SU-DHL-6 (cell line): Measurements from ENCODE around the gene FCMR.

Experiments
- CTCF ChIP-seq: fragments of 200-600 bp; sonication (generic); IDR thresholded peaks from one replicate; pipeline ENCODE4 v1.5.1; 2017; ENCODE audit warnings: antibody characterized with exemption, mild to moderate bottlenecking, low read length, moderate library complexity; ENCODE audit not compliant: insufficient read depth, poor library complexity, severe bottlenecking
- EZH2phosphoT487 ChIP-seq: fragments of 200-600 bp; sonication (generic), shearing (Covaris generic); conservative IDR thresholded peaks from 2 replicates; pipeline ENCODE4 v1.6.1; 2018; ENCODE audit warnings: mild to moderate bottlenecking, antibody characterized with exemption, low read length, moderate library complexity, mixed read lengths

- no peak for TF ChIP-seq CTCF
- no peak for TF ChIP-seq EZH2phosphoT487
Observed at GRCh38 chr1:206954459-206955342, 33.0 kb upstream of the FCMR start.
